ENCODE data around the gene CCDC91.

DNA sequence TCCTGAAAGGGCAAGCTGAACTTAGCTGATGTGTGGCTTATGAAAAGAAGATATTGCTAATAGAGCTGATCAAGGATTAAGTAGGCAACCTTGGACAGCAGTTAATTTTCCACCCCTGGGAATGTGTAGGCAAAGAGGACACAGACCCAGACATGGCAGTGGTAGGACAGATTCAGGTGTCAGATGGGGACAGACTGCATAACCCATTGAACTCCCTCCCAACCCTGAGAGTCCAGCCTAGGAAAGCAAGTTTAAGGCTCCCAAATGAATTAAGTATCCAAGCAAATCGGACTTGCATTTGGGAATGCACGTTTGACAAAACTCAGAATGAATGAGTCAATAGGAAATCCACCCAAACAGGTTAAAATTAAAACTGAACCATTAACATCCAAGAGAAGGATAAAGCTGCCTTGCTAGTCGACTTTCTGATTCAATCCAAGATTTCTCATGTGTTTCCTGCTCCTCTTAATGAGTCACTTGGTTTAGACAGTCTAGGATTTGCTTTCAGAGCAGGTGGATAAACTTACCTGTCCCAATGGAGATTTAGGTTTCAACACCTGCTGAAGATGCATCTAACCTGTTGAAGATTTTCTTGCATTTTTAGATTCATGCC lies 385.4 kb downstream of the CCDC91 start:
- TF ChIP-seq, protein P1, sequence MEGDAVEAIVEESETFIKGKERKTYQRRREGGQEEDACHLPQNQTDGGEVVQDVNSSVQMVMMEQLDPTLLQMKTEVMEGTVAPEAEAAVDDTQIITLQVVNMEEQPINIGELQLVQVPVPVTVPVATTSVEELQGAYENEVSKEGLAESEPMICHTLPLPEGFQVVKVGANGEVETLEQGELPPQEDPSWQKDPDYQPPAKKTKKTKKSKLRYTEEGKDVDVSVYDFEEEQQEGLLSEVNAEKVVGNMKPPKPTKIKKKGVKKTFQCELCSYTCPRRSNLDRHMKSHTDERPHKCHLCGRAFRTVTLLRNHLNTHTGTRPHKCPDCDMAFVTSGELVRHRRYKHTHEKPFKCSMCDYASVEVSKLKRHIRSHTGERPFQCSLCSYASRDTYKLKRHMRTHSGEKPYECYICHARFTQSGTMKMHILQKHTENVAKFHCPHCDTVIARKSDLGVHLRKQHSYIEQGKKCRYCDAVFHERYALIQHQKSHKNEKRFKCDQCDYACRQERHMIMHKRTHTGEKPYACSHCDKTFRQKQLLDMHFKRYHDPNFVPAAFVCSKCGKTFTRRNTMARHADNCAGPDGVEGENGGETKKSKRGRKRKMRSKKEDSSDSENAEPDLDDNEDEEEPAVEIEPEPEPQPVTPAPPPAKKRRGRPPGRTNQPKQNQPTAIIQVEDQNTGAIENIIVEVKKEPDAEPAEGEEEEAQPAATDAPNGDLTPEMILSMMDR (IDR thresholded peaks at IDR 0.05): no peak
- TF ChIP-seq POLR2A (IDR thresholded peaks at IDR 0.05): no peak
